Embryonic facial prominence (tissue), 1 donor: ENCODE results near the gene LRRC74B.
"Not testable (repeated sequence)": the region's sequence is repeated elsewhere in the genome, so short reads cannot be mapped to it uniquely, and the experiment has no call there.

ENCODE experiments used
- DNase-seq: peaks from one replicate; pipeline ENCODE4 v3.0.0-alpha.2; 2016; ENCODE audit errors: extremely low spot score

LRRC74B gene, protein sequence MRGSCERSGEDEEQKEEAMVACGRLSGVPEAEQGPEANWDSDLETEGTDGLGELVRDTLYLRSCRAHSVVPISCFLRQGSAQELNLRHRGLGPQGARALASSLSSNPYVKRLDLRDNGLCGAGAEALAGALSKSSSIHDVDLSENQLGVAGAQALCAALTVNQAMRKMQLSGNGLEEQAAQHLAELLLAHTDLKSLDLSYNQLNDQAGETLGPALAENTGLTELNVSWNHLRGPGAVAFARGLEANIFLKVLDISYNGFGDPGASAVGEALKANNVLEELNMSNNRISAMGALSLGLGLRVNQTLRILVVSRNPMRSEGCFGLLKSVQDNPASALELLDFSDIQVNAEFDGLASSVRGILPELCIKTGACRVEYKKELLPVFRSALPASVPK

DNA sequence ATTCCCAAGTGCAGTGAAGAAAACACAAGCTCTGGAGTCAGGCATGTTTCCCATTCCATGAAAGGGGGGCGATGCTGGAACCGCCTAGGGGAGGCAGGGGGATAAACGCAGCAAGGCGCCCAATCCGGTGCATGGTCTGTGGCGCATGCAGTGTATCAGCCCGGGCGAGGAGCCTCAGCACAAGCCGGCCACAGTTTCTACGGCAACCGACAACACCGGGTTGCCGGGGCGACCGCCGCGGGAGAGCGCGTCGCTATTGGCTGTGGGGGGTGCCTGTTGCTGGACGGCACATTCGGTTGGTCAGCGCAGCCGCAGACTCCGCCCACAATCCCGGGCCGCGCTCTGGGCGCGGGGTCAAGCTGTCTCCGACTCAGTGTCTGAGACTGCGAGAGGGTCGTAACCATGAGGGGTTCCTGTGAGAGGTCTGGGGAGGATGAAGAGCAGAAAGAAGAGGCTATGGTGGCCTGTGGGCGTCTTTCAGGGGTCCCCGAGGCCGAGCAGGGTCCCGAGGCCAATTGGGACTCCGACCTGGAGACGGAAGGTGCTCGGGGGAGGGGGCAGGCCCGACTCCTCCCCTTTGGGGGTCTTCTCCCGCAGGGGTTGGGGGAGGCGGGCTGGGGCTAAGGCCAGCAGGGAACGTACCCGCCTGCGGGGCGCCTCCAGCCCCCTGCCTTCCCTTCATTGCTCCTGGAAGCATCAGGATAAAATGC, at the start of gene LRRC74B:
TSS of gene LRRC74B (plus strand) at position 362 of the 710 bp plus-strand sequence. CDS start at position 403, 41 bp downstream.
- DNase-seq, result peak; percentile 84

DNA sequence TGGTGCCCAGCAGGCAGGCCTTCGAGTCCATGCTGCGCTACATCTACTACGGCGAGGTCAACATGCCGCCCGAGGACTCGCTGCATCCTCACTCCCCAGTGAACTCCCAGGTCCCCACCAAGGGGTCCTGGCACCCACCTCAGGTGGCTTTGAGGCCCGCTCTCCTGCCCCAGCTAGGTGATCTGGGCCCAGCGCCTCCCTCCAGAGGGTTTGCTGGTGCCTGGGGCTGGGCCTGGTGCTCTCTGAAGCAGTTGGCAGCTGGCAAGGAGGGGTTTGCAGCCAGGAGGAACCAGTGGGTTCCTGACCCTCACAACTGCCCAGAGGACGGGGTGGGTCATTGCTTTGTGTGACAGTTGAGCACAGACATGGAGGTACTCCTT, 49.7 kb upstream of the LRRC74B start:
- DNase-seq, result no peak

DNA sequence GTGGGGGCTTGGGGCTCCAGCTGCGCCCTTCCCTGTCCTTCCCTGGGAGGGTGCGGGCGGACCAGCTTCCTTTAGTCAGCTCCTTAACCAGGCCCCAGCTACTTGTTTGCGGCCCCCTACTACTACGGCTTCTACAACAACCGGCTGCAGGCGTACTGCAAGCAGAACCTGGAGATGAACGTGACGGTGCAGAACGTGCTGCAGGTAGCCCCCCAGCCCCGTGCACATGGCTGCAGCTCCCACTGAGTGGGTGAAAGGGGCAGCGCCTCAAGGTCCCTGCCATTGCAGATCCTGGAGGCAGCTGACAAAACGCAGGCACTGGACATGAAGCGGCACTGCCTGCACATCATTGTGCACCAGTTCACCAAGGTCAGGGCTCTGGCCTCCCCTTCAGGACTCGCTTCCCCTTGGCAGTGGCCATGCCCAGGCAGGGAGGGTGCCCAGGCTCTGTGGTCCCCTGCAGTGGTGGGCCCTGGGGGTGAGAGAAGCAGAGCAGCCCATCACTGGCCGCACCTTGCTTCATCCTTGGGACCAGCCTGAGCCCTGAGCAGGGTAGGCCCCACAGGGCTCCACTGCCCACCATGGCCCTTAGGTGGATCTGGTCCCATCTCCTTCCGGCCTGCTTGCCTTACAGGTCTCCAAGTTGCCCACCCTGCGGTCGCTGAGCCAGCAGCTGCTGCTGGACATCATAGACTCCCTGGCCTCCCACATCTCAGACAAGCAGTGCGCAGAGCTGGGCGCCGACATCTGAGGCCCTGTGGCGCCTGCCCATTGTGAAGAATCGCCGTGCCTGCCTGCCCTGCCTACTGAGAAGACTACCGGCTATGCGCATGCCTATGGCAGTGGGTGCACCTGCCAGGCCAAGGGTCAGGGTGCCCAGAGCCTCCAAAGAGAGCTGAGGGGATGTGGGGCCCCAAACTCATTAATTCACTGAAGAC, 48.9 kb upstream of the LRRC74B start:
- DNase-seq, result no peak

DNA sequence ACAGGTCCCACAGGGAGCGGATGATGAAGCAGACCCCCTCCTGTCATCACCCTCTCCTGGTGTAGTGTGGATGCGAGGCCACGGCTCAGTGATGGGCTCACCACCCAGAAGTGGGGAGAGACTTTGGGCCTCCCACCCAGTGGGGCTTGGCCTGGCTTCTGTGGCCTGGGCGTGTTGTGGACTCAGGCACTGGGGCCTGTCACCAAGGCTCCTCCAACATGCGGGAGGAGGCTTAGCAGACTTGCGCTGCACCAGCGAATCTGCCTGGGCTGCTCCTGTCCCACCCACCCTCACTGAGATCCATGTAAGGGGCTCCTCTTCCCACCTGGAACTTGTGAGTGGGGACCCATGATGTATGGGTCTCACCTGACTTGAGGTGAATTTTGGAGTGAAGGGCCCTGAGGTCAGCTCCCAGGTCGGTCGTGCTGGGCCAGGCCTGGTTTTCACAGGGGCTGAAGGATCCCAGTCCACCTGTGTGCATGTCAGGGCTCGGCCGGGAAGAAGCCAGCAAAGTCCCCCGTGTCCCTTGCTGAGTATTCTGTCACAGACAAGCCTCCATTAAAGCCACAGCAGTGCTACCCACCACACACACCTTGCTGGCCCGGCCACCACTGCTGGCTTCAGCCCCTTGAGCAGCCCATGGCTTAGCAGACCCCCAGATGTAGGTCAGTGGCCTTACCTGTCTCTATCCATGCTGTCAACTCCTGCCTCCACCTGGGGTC, 48.0 kb upstream of the LRRC74B start:
- DNase-seq, result no peak

DNA sequence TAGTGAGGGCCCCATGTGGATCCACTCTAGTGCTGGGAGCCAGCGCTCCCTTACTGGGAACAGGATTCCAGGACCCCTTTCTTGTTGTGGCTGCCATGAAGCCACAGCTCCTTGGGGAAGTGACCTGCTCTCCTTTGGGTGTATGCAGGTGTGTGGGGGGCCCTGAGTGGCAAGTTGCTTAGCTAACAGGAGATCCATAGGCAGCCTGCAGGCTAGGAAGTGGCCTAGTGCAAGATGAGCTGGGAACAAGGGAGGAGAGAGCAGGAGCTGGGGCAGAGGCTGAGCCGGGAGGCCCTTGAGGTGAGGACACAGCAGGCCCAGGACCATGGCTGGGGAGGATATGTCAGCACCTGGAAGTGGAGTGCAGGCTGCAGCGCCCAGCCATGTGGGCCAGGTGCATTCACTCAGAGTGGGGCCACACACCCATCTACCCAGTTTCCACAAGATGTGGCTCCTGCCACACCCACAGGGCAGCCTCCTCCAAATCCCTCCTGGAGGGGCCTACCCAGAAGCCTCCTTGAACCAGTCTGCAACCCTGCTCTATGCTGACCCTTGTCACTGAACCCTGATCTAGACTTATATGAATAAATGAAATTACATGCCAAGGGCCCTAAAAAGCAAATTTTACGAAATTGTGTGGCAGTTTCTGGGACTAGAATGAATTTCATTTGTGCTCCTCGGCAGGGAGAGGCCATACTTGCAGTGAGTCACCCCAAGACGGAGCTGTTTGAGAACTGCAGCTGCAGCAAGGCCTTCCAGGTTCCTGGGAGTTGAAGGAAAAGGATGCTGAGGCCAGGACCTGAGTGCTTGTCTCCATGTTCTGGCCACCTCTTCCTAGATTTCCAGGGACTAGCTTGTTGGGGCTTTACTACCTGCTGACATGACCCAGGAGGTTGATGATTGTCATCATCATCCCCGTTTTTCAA, 47.1 kb upstream of the LRRC74B start:
- DNase-seq, result no peak

DNA sequence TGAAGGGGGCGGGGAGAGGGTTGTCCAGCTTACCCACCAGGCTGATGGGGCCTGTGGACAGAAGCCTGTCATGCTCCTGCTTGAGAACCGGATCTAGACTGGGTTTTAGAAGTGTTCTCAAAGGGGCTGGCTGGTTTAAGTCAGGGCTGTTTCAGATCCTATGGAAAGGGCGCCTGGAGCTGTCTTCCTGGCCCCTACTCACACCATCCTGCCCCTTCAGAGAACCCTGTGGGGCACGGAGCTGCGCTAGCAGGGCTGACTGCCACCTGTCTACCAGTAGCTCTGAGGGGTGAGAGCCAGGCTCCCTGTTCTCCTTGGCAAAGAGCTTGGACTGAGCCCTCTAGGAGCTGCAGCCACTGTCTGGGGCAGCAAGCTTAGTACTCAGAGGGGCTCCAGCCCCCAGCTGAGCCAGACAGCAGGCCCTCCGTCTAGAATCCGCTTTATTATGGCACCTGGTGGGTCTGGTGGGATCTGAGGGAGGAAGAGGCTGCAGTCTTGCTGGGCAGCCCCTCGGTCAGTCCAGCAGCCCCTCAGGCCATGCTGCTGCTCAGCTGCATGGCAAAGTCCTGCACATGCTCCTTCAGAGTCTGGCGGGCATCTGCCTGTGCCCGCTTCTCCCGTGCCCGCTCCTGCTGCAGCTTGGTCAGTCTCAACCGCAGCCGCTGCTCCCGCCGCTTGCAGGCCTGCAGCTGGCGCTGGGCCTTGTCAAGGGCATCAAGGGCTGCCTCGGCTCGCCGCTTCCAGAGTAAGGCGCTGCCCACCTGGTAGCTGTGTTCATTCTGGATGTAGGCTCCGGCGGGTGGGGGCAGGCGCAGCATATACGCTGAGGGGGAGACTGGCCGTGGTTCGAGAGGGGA, 46.2 kb upstream of the LRRC74B start:
- DNase-seq, result no peak

DNA sequence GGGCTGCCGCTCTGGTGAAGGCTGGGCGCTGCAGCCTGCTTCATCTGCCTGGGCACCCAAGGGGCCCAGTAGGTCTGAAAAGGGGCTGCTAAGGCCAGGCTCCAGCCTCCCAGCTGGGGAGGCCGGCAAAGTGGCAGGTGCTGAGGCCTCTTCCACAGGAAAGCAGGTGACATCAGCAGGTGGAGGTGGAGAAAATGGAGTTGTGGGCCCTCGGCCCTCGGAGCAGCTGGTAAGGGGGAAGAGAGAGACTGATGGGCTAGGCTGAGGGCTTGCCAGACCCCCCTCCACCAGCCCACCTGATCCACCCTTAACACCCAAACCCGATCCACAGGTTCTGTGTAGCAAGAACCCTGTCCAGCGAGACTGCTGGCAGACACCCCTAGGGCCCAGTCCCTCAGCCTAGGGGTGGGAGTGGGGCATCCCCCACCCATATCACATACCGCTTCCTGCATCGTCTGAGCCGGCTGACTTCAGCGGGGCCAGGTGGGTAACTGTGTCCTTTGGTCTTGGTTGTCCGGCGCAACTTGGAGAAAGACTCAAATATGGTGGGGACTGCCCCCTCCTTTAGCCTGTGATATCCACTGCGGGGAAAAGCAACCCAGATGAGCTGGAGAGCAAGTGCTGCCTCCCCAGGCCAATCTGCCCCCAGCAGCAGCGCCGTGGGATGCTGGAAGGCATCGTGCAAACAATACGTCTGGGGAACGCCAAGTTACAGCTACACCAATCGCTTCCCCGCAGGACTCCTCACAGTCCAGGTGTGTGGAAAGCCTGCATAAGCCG, 45.3 kb upstream of the LRRC74B start:
- DNase-seq, result no peak

DNA sequence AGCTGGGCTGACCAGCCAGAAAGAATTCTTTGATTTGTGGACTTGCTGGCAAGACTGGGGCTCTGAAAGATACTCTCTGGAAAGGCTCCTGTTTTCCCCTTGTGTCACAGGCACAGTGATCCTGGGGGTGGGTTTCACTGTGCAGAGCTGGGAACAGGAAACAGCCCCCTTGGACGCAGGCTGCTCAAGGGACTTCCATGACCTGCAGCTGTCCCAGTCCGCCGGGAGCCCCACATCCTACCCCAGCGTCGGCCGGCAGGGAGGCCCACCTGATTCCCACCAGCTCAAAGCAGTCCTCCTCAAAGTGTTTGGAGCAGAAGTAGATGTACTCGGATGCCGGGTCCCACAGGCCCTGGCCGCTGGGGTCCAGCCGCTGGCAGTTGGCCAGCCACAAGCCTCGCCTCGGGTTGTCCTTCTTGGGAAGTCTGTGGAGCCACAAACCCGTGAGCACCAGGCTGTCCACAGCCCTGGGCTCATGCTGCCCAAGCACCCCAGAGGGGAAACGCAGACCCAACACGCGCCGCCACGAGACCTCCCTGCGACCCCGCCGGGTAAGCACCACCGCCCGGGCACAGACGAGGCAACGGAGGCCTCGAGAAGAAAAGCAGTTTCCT, 44.7 kb upstream of the LRRC74B start:
- DNase-seq, result no peak

DNA sequence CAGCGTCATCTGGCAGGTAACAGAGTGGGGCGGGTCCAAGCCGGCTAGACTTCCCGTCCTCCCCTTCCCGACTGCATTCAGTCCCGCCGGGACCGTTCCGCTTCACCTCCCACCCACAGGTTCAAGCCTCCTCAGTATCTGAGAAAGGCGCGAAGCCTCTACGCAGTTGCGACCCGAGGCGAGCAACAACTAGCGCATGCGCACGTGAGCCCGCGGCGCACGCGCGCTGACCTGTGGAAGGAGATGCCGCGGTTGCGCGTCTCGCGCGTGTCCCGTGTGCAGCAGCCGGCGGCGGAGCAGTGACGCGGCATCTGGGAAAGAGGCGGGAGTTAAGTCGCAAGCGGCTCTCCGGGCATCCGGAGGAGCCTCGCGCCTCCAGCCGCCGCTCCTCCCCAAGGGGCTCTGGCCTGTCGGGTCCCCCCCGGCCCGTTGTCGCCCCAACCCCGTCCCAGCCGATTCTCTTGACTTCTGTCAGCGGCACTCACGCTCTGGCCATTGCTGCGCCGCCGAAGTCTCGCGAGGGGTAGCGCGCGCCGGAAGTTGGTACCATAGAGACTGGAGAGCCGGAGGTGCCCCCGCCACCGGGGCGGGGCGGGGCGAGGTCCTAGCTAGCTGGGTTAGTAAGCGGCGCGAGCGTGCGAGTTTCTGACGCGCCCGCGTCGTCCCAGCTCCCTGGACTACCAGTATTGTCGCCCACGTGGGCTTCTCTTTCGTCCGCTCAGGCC, 44.0 kb upstream of the LRRC74B start, which contains the start of gene THAP7:
TSS of gene THAP7 (minus strand) at position 518 of the 725 bp plus-strand sequence. CDS start at position 311, 207 bp downstream.
- peak; percentile 93 for DNase-seq

DNA sequence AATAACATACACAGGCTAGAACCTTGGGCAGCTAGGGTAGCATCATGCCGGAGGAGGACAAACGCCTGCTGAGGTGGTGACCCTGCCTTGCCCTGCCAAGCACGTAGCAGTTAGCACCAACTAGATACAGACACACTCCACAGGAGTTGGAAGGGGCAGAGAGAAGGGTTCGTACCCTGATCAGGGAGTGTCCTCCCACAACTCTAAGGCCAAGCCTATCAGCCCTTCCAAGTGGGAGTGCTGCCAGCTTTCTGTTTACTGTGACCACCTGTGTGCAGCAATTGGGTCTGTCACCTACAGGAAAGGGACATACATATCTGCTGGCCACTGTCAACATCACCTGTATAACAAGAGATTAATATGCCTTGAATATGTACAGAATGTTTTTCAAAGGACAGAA, 42.0 kb upstream of the LRRC74B start:
- no peak for DNase-seq

DNA sequence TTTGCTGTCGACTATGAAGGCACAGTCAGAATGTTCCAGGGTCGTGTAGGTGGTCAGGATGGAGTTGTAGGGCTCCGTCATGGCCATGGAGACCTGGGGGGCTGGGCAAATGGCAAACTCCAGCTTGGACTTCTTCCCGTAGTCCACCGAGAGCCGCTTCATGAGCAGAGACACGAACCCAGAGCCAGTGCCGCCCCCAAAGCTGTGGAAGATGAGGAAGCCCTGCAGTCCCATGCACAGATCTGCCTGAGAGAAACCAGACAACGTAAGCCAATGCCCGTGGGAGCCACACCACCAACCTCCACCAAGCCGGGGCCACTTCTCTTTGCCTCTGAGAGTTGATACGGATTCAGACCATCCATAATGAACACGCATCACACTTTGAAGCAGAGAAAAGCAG, 36.5 kb upstream of the LRRC74B start:
- DNase-seq, result not testable (repeated sequence)

DNA sequence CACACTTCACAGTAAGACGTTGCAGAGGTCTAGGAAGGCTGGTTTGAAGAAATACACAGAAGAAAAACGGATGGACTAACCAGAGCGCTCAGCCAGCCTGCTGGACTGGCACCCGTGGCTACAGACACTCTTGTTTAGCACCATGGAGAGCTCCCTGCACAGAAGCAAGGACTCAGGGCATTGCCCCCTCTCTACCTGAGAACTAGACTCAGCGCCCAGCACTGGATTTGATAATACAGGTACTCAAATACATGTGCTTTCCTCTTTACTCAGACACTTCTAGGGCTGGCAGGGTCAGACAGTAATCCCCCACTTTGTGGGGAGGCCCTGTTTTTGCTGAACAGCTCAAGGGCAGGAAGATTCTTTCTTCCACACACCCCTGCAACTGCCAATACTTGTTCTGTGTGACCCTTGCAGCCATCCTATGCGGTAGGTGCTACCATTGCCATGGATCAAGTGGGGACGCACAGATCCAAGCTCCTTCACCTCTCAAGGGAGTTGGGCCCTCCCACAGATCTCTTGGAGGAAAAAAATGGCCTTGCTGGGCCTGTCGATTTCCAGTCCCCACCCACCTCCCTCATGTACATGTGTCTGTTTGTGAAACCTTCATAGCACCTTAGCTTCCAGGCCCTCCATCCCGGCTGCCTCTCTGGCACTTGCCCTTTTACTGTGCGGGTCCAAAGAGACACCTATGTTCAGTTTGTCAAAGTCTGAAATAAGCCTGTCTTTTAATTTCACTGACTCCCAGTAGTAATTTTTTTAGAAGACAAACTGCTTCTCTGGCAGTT, 35.9 kb upstream of the LRRC74B start:
- DNase-seq, result peak; percentile 46

DNA sequence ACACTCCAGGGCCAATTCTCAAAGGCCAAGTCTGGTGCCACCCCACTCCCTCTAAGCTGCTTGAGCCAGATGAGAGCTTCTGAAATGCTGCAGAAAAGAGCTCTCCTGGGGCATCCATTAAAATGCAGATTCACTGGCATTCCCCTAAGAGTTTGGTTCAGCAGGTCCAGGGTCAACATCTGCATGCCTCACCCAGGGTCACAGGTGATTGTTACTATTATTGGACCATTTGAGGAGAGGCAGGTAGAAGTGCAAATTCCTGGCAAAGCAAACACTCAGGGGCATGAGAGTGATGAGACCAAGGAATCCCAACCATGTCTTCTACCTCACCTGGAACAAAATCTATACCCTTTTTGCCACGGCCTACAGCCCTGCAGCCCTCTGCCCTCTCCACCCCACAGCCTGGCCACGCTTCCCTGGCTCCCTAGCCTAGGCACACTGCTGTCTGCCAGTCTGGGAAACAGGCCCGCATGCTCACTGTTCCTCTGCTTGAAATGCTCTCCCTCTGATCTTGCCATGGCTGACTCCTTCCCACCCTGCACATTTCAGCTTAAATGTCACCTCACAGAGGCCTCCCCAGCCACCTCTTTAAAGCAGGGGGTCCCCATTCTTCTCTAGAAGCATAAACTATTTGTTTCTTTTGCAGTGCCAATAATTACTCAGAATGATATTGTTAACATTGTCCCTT, 35.2 kb upstream of the LRRC74B start:
- no peak for DNase-seq

DNA sequence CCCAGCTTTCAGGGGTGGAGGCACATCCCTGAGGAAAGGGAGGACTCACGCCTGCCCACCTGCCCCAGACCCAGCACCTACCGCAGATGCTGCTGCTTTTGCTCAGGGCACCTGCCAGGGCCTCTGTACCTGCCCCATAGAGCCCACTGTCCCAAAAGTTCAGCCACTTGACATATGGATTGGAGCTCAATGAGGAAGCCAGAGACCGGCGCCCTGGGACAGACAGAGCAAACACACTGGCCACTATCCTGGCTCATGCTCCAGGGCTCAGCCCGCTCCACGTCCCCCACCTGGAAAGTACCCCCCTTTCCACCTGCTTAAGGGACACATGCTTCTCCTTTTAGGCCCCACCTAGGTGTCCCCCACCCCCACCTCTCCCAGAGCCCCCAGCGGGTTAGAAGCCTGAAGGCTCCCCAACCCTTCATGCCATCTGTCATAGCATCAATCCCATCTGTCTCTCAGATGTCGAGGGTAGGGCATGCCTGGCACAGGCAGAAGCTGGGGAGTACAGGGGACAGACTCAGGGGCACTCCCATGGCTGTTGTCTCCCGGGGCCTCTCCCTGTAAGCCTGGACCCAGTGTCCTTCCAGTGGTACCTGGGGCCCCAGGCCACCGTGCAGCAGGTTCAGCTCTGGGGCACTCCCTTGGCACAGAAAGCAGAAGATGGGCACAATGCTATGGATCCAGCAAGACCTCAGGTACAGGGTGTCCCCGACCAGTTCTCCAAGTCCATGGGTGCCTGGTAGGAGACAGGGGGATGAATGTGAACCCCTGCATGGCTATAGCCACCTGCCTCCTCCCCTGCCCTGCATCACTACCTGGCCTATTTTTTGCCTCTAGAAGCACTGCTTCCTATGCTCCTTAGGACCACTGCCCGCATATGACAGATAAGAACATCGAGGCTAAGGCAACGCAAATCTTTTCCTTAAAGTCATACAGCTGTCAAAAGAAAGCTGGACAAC, 33.0 kb upstream of the LRRC74B start:
- no peak for DNase-seq
